ENCODE measurements around the gene SLCO3A1.

Gene SLCO3A1

DNA sequence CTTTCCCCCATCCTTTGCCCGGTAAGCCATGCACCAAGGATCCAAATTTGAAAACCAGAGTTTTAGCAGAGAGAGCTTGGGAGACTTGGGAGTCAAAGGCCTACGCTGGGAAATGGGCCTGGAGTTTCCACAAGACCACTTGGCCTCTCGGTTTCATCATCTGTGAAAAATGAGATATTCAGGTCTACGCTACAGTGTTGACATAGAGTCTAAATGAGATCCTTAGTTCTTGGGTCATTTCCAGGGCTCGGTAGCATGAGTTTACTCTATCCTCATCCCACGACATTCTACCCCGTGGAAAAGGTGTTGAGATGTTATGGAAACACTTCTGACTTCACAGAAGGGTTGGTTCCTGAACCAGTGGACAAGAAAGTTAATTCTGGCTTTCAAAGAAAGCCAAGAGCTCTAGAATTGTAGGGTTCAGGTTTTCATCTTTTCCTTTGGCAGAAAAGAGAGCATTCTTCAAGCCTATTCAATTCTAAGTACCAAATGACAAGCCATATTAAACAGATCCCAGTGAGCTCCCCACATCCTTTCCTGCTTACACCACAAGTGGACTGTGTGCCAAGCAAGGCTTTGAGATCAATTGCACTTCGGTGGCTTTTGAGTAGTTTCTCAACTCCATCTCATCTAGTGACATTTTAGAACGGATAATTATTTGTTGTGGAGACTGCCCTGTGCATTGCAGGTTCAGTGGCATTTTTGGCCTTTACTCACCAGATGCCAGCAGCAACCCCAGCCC is 219.7 kb downstream of the SLCO3A1 start:
- Histone ChIP-seq H3K27me3 (ENCODE audit: control insufficient read depth, insufficient read depth, low read length) (no peaks in the 10 kb centered on the region), H3K9ac (ENCODE audit: low read depth, low read length) (no peak overlapping the region), H3K9me3 (replicated peaks; ENCODE audit: low read length) (no peaks in the 10 kb centered on the region), H3K4me1 (ENCODE audit: control insufficient read depth, insufficient read depth, low read length) (peaks cover 11% of the 10 kb centered on the region), H3K4me3 (ENCODE audit: low read length) (no peak overlapping the region), H3K4me2 (ENCODE audit: low read length) (no peak overlapping the region), H3K36me3 (ENCODE audit: insufficient read depth, low read length) (no peaks in the 10 kb centered on the region)

GRCh38 chr15:92074101-92074500 is 220.6 kb downstream of the SLCO3A1 start:
- H3K9ac ChIP-seq (ENCODE audit: low read depth, low read length): no peak overlapping the region
- peaks cover 11% of the 10 kb centered on the region for H3K4me1 ChIP-seq (ENCODE audit: control insufficient read depth, insufficient read depth, low read length)
- H3K36me3 ChIP-seq (ENCODE audit: insufficient read depth, low read length): no peaks in the 10 kb centered on the region
- no peaks in the 10 kb centered on the region for H3K9me3 ChIP-seq (replicated peaks; ENCODE audit: low read length)
- H3K4me3 ChIP-seq (ENCODE audit: low read length): no peak overlapping the region
- H3K27me3 ChIP-seq (ENCODE audit: control insufficient read depth, insufficient read depth, low read length): no peaks in the 10 kb centered on the region
- H3K4me2 ChIP-seq (ENCODE audit: low read length): no peak overlapping the region

DNA sequence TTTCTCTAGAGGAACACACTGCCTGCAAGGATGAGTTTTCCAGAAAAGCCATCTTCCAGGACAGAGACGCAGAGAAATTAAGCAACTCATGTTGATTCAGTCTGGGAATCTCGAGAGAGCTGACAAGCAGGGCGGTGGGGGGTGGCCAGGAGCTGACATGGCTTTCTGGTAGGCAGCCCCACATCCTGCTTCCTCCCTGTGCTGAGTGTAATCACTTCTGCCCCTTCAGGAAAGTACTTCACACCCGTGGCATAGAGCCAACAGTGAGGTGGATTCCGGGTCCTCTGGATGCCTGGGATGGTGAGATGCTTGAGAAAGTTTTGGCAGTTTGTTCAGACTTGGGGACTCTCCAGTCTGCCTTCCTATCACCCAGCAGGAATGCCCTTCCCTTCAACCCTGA is 221.1 kb downstream of the SLCO3A1 start:
- H3K27me3 ChIP-seq (ENCODE audit: control insufficient read depth, insufficient read depth, low read length): no peaks in the 10 kb centered on the region
- no peak overlapping the region for H3K9ac ChIP-seq (ENCODE audit: low read depth, low read length)
- H3K4me1 ChIP-seq (ENCODE audit: control insufficient read depth, insufficient read depth, low read length): peaks cover 5% of the 10 kb centered on the region
- no peak overlapping the region for H3K4me3 ChIP-seq (ENCODE audit: low read length)
- no peaks in the 10 kb centered on the region for H3K36me3 ChIP-seq (ENCODE audit: insufficient read depth, low read length)
- no peak overlapping the region for H3K4me2 ChIP-seq (ENCODE audit: low read length)
- H3K9me3 ChIP-seq (replicated peaks; ENCODE audit: low read length): no peaks in the 10 kb centered on the region

DNA sequence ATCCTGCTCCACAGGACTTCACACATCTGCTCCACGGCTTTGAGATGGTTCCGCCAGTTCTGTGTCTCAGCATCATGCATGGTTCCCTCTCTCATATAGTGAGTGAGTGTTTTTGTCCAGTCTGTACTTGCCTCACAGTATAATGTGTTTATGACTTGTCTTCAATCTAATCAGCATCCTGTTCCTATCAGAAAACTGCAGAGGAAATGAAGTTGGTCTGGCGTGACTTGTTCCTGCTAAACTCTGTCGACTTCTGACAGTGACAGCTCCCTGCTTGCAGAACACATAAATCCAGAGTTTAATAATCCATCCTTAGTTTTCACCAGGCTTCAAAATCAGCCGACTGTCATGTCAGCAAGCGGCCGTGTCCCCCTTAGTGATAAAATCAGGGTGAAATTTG is 222.3 kb downstream of the SLCO3A1 start:
- H3K9me3 ChIP-seq (replicated peaks; ENCODE audit: low read length): no peaks in the 10 kb centered on the region

DNA sequence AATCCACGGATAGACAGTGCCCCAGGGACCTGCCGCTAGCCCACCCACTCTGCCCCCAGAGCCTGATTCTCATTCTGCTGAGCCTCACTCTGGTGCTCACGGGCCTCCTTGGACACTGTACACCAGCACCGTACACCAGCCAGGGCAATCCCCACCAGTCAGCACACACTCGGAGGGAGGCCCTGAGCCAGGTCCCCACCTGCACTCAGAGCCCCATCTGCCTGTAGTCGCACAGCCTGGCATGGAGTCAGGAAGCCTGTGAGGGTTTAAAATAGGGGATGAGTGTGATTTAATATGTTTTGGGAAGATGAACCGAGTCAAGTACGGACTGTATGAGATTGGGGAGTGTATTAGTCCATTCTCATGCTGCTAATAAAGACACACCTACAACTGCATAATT is 223.0 kb downstream of the SLCO3A1 start:
- Histone ChIP-seq H3K4me2 (ENCODE audit: low read length) (no peak overlapping the region), H3K36me3 (ENCODE audit: insufficient read depth, low read length) (no peaks in the 10 kb centered on the region), H3K4me3 (ENCODE audit: low read length) (no peak overlapping the region), H3K9me3 (replicated peaks; ENCODE audit: low read length) (no peaks in the 10 kb centered on the region), H3K4me1 (ENCODE audit: control insufficient read depth, insufficient read depth, low read length) (no peaks in the 10 kb centered on the region), H3K9ac (ENCODE audit: low read depth, low read length) (no peak overlapping the region), H3K27me3 (ENCODE audit: control insufficient read depth, insufficient read depth, low read length) (no peaks in the 10 kb centered on the region)

More for the DNA sequence above, 222.3 kb downstream of the SLCO3A1 start:
- Histone ChIP-seq H3K36me3 (ENCODE audit: insufficient read depth, low read length) (no peaks in the 10 kb centered on the region), H3K4me2 (ENCODE audit: low read length) (no peak overlapping the region), H3K27me3 (ENCODE audit: control insufficient read depth, insufficient read depth, low read length) (no peaks in the 10 kb centered on the region), H3K4me3 (ENCODE audit: low read length) (no peak overlapping the region), H3K9ac (ENCODE audit: low read depth, low read length) (no peak overlapping the region), H3K4me1 (ENCODE audit: control insufficient read depth, insufficient read depth, low read length) (no peaks in the 10 kb centered on the region)

GRCh38 chr15:92077353-92078085 is 224.0 kb downstream of the SLCO3A1 start:
- no peaks in the 10 kb centered on the region for H3K27me3 ChIP-seq (ENCODE audit: control insufficient read depth, insufficient read depth, low read length)
- no peaks in the 10 kb centered on the region for H3K9me3 ChIP-seq (replicated peaks; ENCODE audit: low read length)
- H3K9ac ChIP-seq (ENCODE audit: low read depth, low read length): no peak overlapping the region
- H3K4me1 ChIP-seq (ENCODE audit: control insufficient read depth, insufficient read depth, low read length): no peaks in the 10 kb centered on the region
- H3K4me2 ChIP-seq (ENCODE audit: low read length): no peak overlapping the region
- H3K36me3 ChIP-seq (ENCODE audit: insufficient read depth, low read length): no peaks in the 10 kb centered on the region
- no peak overlapping the region for H3K4me3 ChIP-seq (ENCODE audit: low read length)

DNA sequence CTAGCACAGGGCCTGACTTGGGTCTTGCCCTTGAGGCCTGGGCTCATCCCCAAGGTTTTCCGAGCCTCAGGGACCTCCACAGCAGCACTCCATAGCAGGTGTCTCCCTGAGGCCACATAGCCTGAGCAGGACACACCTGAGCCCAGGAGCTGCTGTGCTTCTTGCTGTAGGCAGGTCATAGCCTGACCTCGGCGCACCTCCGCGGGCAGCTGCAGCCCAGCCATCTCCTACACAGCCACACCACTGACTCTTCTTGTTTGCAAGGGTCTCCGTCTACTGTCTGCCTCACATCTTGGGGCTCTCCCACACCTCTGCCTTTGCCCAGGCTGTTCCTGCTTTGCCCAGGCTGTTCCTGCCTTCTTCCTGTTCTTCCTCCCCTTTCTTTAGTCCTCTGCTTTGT is 224.8 kb downstream of the SLCO3A1 start:
- H3K27me3 ChIP-seq (ENCODE audit: control insufficient read depth, insufficient read depth, low read length): no peaks in the 10 kb centered on the region
- H3K4me3 ChIP-seq (ENCODE audit: low read length): no peak overlapping the region
- no peak overlapping the region for H3K4me2 ChIP-seq (ENCODE audit: low read length)
- no peak overlapping the region for H3K9ac ChIP-seq (ENCODE audit: low read depth, low read length)
- no peaks in the 10 kb centered on the region for H3K4me1 ChIP-seq (ENCODE audit: control insufficient read depth, insufficient read depth, low read length)
- no peaks in the 10 kb centered on the region for H3K36me3 ChIP-seq (ENCODE audit: insufficient read depth, low read length)
- H3K9me3 ChIP-seq (replicated peaks; ENCODE audit: low read length): no peaks in the 10 kb centered on the region

GRCh38 chr15:92079047-92079446 is 225.5 kb downstream of the SLCO3A1 start:
- H3K9ac ChIP-seq (ENCODE audit: low read depth, low read length): no peak overlapping the region
- H3K9me3 ChIP-seq (replicated peaks; ENCODE audit: low read length): no peaks in the 10 kb centered on the region
- H3K4me1 ChIP-seq (ENCODE audit: control insufficient read depth, insufficient read depth, low read length): no peaks in the 10 kb centered on the region
- H3K27me3 ChIP-seq (ENCODE audit: control insufficient read depth, insufficient read depth, low read length): no peaks in the 10 kb centered on the region
- no peak overlapping the region for H3K4me2 ChIP-seq (ENCODE audit: low read length)
- H3K36me3 ChIP-seq (ENCODE audit: insufficient read depth, low read length): no peaks in the 10 kb centered on the region
- H3K4me3 ChIP-seq (ENCODE audit: low read length): no peak overlapping the region

GRCh38 chr15:92079647-92080255 is 226.2 kb downstream of the SLCO3A1 start:
- H3K36me3 ChIP-seq (ENCODE audit: insufficient read depth, low read length): no peaks in the 10 kb centered on the region
- no peaks in the 10 kb centered on the region for H3K9me3 ChIP-seq (replicated peaks; ENCODE audit: low read length)

DNA sequence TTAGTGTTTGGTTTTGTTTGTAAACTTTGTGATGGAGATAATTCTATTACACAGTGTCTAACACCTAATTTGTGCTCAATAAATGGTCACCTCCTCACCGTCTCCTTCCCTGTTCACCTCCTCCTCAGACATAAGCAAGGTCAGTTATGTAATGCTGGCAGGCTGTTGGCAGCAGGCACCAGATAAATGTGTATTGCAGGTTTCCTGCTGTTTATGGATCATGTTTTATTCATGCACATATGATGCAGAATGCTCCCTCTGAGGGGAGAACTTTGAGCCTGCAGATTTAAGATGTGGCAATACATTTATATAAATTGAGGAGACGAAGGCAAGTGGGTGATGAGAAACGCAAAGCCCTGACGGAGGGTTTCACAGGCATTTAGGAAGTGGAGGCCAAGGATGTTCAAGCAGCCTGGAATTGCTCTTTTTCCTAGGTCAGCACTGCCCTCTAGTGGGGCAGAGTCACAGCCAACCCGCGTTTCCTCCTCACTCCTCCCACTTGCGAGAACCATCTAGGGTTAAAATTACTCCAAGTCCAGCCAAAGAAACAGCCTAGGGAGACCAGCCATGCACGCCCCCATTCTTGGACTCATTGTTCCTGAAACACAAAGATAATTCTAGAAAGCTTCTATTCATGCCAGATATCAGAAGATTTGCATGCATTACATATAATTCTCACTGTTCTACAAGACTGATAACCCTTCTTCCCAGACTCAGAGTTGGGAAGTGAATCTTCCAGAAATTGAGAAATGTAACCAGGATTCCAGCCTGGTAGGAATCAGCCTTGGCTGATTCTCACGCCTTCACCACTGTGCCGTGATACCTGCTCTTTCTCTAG is 228.7 kb downstream of the SLCO3A1 start:
- H3K4me2 ChIP-seq (ENCODE audit: low read length): no peak overlapping the region
- no peak overlapping the region for H3K4me3 ChIP-seq (ENCODE audit: low read length)

More at GRCh38 chr15:92079647-92080255, 226.2 kb downstream of the SLCO3A1 start:
- Histone ChIP-seq H3K27me3 (ENCODE audit: control insufficient read depth, insufficient read depth, low read length) (no peaks in the 10 kb centered on the region), H3K4me1 (ENCODE audit: control insufficient read depth, insufficient read depth, low read length) (no peaks in the 10 kb centered on the region), H3K4me2 (ENCODE audit: low read length) (no peak overlapping the region), H3K9ac (ENCODE audit: low read depth, low read length) (no peak overlapping the region), H3K4me3 (ENCODE audit: low read length) (no peak overlapping the region)

GRCh38 chr15:92083190-92083589 is 229.7 kb downstream of the SLCO3A1 start:
- H3K9ac ChIP-seq (ENCODE audit: low read depth, low read length): no peak overlapping the region
- H3K4me1 ChIP-seq (ENCODE audit: control insufficient read depth, insufficient read depth, low read length): no peaks in the 10 kb centered on the region
- H3K4me2 ChIP-seq (ENCODE audit: low read length): no peak overlapping the region
- H3K4me3 ChIP-seq (ENCODE audit: low read length): no peak overlapping the region
- H3K27me3 ChIP-seq (ENCODE audit: control insufficient read depth, insufficient read depth, low read length): no peaks in the 10 kb centered on the region
- no peaks in the 10 kb centered on the region for H3K36me3 ChIP-seq (ENCODE audit: insufficient read depth, low read length)
- no peaks in the 10 kb centered on the region for H3K9me3 ChIP-seq (replicated peaks; ENCODE audit: low read length)

More for the DNA sequence above, 228.7 kb downstream of the SLCO3A1 start:
- H3K9ac ChIP-seq (ENCODE audit: low read depth, low read length): no peak overlapping the region
- no peaks in the 10 kb centered on the region for H3K36me3 ChIP-seq (ENCODE audit: insufficient read depth, low read length)
- H3K4me1 ChIP-seq (ENCODE audit: control insufficient read depth, insufficient read depth, low read length): no peaks in the 10 kb centered on the region
- H3K27me3 ChIP-seq (ENCODE audit: control insufficient read depth, insufficient read depth, low read length): no peaks in the 10 kb centered on the region
- no peaks in the 10 kb centered on the region for H3K9me3 ChIP-seq (replicated peaks; ENCODE audit: low read length)
